ENCODE results near the gene H3-3A. TPM values are rescaled to one million over a fixed set of nuclear protein-coding genes. Genes with fewer than 3 reads are reported as not detected.

Gene H3-3A
- total and polyA plus RNA-seq, 2 donors (not counting 1 experiment from before 2014, with no cell fraction given): 86.2 to 312 TPM

GRCh38 chr1:226063977-226064815 lies 1.7 kb downstream of the H3-3A start:
- H3K9me3 ChIP-seq (ENCODE audit: control insufficient read depth, insufficient read depth, low read depth, low read length): no peaks in the 10 kb centered on the region
- peak; percentile 10 to 22 for DNase-seq (ENCODE audit: low read depth in 2 of 2)

GRCh38 chr1:226064816-226065248 lies 2.3 kb downstream of the H3-3A start:
- DNase-seq (ENCODE audit: low read depth in 2 of 2): peak; percentile 54 to 80
- no peak overlapping the region for H3K9ac ChIP-seq (ENCODE audit: insufficient read depth, low read length)
- peaks cover 12% of the 10 kb centered on the region for H4K20me1 ChIP-seq (ENCODE audit: control insufficient read depth, extremely low read depth, insufficient read depth, low read length)

More at GRCh38 chr1:226063977-226064815, 1.7 kb downstream of the H3-3A start:
- H3K4me1 ChIP-seq (ENCODE audit: control insufficient read depth, extremely low read depth, insufficient read depth, low read length): no peaks in the 10 kb centered on the region
- peaks cover 3% of the 10 kb centered on the region for H3K36me3 ChIP-seq (ENCODE audit: control insufficient read depth, insufficient read depth, low read length)
- peak overlapping the region; percentile 93 to 97 (median 96) for H3K4me3 ChIP-seq (replicated peaks in 1 of 4; ENCODE audit: control extremely low read depth in 1 of 4, insufficient read depth in 1 of 4, low read depth in 3 of 4, low read length in 4 of 4)
- H3K4me2 ChIP-seq (ENCODE audit: extremely low read depth, insufficient read depth, low read length): peak overlapping the region; percentile 77
- no peaks in the 10 kb centered on the region for H3K27me3 ChIP-seq (ENCODE audit: control insufficient read depth, insufficient read depth, low read length)
- H2AFZ ChIP-seq (ENCODE audit: low read length): no peak overlapping the region
- H3K79me2 ChIP-seq (ENCODE audit: control insufficient read depth, insufficient read depth, low read length): peaks cover 53% of the 10 kb centered on the region
- peaks cover 12% of the 10 kb centered on the region for H4K20me1 ChIP-seq (ENCODE audit: control insufficient read depth, extremely low read depth, insufficient read depth, low read length)
- H3K27ac ChIP-seq (ENCODE audit: insufficient read depth, low read length): peak overlapping the region; percentile 94
- TF ChIP-seq EZH2 (IDR thresholded peaks at IDR 0.05; ENCODE audit: low read length, missing control alignments): no peak
- TF ChIP-seq, protein P1, sequence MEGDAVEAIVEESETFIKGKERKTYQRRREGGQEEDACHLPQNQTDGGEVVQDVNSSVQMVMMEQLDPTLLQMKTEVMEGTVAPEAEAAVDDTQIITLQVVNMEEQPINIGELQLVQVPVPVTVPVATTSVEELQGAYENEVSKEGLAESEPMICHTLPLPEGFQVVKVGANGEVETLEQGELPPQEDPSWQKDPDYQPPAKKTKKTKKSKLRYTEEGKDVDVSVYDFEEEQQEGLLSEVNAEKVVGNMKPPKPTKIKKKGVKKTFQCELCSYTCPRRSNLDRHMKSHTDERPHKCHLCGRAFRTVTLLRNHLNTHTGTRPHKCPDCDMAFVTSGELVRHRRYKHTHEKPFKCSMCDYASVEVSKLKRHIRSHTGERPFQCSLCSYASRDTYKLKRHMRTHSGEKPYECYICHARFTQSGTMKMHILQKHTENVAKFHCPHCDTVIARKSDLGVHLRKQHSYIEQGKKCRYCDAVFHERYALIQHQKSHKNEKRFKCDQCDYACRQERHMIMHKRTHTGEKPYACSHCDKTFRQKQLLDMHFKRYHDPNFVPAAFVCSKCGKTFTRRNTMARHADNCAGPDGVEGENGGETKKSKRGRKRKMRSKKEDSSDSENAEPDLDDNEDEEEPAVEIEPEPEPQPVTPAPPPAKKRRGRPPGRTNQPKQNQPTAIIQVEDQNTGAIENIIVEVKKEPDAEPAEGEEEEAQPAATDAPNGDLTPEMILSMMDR (conservative IDR thresholded peaks at IDR 0.05 in 1 of 2, IDR thresholded peaks at IDR 0.05 in 1 of 2; ENCODE audit: low read depth in 1 of 2, low read length in 2 of 2): peak; percentile 59 to 64
- H3K9ac ChIP-seq (ENCODE audit: insufficient read depth, low read length): peak overlapping the region; percentile 95

More at GRCh38 chr1:226064816-226065248, 2.3 kb downstream of the H3-3A start:
- Histone ChIP-seq H3K79me2 (ENCODE audit: control insufficient read depth, insufficient read depth, low read length) (peaks cover 56% of the 10 kb centered on the region), H2AFZ (ENCODE audit: low read length) (no peak overlapping the region), H3K4me2 (ENCODE audit: extremely low read depth, insufficient read depth, low read length) (peak overlapping the region; percentile 77), H3K9me3 (ENCODE audit: control insufficient read depth, insufficient read depth, low read depth, low read length) (no peaks in the 10 kb centered on the region), H3K36me3 (ENCODE audit: control insufficient read depth, insufficient read depth, low read length) (peaks cover 3% of the 10 kb centered on the region), H3K27me3 (ENCODE audit: control insufficient read depth, insufficient read depth, low read length) (no peaks in the 10 kb centered on the region), H3K27ac (ENCODE audit: insufficient read depth, low read length) (no peak overlapping the region), H3K4me3 (replicated peaks in 1 of 4; ENCODE audit: control extremely low read depth in 1 of 4, insufficient read depth in 1 of 4, low read depth in 3 of 4, low read length in 4 of 4) (peak overlapping the region; percentile 93 to 97 (median 96)), H3K4me1 (ENCODE audit: control insufficient read depth, extremely low read depth, insufficient read depth, low read length) (no peaks in the 10 kb centered on the region)
- TF ChIP-seq, protein P1 (conservative IDR thresholded peaks at IDR 0.05 in 1 of 2, IDR thresholded peaks at IDR 0.05 in 1 of 2; ENCODE audit: low read depth in 1 of 2, low read length in 2 of 2): peak; percentile 85 to 87
- TF ChIP-seq EZH2 (IDR thresholded peaks at IDR 0.05; ENCODE audit: low read length, missing control alignments): no peak
